ENCODE data around the gene UGT1A10.
"Not testable (repeated sequence)": the region's sequence is repeated elsewhere in the genome, so short reads cannot be mapped to it uniquely, and the experiment has no call there.

The UGT1A10 gene

DNA sequence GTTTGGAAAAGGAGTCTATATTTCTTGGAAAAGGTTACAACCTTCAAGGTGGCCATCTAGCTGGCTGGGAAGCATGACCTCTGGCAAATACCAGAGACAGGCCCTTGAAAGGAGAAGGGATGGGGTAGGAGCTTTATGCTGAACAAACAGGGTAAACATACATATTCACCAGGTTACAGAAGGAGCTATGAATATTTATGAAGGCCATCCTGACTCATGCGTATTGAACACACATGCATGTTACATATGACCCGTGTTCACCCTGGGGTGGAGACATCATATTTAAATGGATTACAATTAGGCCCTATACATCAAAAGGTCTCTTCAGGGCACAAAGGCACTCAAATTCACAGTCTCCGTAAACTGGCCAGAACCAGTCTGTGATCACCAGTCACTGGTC, 19.7 kb downstream of the UGT1A10 start:
- DNase-seq (ENCODE audit: low read depth in 2 of 2), result not testable (repeated sequence)

DNA sequence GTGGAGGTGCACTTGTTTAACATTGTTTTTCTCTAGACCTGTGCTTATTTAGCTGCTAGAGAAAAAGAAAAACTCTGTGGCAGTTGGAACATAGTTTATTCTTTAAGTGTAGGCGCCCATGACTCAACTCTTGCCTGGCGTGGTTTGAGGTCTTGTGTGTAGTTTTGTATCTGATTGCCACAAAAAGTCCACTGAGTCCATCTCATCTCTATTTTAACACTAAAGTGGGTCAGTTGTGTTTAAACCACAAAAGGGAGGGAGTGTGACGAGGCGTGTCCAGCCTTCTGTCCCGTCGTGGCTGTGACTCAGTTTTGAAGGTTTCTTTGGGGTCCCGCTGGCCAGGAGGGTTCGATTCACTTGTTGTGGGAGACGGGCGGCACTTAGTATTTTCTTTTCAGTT, 20.2 kb downstream of the UGT1A10 start:
- DNase-seq (ENCODE audit: low read depth in 2 of 2), result no peak

DNA sequence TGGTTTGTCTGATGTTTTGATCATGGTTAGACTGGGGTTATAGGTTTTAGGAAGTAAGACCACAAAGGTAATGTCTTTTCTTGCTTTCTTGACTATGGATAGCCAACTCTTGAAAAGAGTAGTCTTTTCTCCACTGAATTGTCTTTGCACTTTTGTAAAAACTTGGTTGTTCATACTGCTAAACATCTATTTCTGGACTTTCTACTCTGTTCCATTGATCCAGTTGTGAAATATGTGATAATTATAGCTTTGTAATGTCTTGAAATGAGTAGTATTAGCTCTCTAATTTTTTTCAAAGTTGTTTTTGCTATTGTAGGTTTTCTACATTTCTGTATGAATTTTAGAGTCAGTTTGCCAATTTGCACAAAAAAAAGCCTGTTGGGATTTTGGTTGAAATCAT, 22.4 kb downstream of the UGT1A10 start:
- no peak for DNase-seq (ENCODE audit: low read depth in 2 of 2)

DNA sequence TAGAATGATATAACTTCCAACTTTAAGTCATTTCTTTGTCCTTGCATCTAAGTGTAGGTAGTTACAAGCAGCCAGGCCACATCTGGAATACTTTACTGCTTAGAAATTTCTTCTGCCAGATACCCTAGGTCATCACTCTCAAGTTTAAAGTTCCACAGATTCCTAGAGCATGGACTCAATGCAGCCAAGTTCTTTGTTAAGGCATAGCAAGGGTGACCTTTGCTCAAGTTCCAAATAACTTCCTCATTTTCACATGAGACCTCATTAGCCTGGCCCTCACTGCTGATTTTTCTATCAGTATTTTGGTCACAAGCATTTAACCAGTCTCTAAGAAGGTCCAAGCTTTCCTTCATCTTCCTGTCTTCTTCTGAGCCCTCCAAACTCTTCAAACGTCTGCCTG, 27.7 kb downstream of the UGT1A10 start:
- DNase-seq (ENCODE audit: low read depth in 2 of 2), result no peak

DNA sequence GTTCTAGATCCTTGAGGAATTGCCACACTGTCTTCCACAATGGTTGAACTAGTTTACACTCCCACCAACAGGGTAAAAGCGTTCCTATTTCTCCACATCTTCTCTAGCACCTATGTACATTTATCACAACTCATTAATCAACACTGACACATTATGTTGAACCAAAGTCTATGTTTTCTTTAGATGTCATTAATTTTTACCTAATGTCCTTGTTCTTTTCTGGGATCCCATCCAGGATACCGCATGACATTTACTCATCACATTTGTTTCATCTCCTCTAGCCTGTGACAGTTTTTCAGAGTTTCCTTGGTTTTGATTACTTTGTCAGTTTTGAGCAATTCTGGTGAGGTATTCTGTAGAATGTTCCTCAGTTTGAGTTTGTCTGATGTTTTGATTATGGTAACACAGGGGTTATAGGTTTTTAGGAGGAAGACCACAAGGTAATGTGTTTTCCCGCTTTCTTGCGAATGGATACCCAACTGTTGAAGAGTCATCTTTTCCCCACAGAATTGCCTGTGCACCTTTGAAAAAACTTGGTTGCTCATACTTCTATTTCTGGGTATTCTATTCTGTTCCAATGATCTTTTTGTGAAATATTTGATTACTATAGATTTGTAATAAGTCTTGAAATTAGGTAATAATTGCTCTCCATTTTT, 32.5 kb downstream of the UGT1A10 start:
- no peak for DNase-seq (ENCODE audit: low read depth in 2 of 2)

DNA sequence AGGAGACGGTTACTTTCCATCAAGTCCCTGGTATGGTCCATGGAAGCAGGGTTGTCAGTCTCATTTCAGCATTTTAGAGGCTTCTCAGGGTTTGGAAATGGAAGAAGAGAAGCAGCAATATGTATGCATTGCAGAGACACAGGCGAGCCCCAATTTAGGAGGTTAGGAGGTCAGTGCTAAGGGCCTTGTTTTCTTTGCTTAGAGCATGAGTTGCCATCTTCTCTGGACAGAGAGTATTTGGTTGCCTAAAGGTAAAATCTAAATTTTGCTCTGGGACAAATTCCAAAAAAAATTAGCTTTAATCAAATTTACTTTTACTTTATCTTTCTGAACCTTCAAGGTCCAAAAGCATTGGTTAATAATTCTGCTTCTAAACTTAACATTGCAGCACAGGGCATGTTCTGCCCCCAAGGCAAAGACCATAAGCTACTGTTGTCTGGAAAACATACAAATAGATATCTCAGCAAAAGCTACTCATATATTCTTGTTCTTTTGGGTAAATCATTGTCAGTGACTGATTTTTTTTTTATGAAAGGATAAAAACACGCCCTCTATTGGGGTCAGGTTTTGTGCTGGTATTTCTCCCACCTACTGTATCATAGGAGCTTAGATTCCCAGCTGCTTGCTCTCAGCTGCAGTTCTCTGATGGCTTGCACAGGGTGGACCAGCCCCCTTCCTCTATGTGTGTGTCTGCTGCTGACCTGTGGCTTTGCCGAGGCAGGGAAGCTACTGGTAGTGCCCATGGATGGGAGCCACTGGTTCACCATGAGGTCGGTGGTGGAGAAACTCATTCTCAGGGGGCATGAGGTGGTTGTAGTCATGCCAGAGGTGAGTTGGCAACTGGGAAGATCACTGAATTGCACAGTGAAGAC, 35.3 kb downstream of the UGT1A10 start, which contains the start of gene UGT1A9:
TSS of gene UGT1A9 (plus strand) at position 609 of the 872 bp plus-strand sequence. CDS start at position 646, 37 bp downstream.
- DNase-seq (ENCODE audit: low read depth in 2 of 2), result no peak

DNA sequence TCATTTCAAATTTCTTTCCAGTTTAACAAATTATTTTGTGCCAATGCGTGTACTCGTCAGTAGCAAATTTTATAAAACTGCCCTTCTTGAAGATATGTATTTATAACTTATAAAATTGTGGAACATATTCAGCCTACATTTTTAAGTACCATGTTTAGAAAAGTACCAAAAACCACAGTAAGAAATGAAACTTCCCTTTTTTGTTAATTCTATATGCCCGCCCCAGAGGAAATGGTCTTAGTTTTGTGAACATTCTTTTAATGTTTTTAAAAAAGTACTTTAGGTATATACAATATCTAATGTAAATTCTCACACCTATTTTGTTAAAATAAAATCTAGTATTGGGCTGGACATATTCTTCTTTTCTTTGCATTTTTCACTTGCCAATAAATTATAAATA, 36.6 kb downstream of the UGT1A10 start:
- DNase-seq (ENCODE audit: low read depth in 2 of 2), result no peak

DNA sequence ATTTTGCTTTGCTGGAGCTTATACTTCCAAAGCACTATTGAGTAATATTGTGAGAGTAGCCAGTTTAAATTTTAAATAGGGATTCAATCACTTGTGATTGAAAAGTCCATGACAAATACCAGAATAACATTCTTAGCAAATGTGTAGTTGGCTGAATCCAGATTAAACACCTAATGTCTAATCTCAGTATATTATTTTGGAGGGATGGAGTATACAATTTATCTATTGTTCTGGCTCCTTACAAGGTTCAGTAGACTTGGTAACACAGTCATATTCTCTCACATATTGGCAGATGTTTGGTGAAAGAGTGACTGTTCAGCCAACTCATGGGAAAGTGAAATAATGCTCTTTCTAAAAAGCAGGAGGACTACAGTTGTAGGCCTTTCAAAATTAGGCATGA, 37.6 kb downstream of the UGT1A10 start:
- no peak for DNase-seq (ENCODE audit: low read depth in 2 of 2)

DNA sequence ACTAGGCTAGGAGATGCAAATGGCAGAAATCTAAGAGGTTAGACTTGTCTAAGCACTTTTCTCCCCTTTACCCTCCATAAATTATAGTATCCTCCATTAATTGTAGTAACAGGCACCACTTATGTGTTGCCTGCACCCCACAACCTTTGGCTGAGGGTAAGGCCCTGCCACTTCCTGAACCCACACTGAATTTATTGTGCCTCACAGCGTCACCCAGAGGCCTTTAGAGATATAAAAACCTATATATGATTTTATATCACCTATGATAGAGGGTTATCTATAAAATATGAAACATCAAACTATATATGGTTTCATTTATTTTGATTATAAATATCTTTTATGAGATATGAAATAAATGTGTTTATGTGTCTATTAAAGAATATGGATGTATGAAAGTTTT, 38.1 kb downstream of the UGT1A10 start:
- DNase-seq (ENCODE audit: low read depth in 2 of 2), result no peak

DNA sequence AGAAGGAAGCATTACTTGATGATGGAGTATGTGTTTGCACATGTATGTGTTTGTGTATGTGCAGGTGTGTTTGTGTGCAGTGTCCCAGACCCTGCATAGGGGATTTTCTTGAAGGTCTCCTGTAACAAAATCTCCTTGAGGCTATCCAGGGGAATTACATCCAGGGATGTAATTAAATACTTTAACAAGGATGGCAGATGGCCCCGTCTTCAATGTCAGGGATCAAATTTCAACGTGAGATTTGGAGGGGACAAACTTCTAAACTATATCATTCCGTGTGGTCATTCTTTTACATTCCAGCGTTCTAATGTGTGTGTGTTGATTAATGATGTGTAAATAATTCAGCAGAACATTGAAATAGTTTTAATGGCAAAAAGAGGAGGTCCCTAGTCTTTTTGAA, 38.7 kb downstream of the UGT1A10 start:
- no peak for DNase-seq (ENCODE audit: low read depth in 2 of 2)

DNA sequence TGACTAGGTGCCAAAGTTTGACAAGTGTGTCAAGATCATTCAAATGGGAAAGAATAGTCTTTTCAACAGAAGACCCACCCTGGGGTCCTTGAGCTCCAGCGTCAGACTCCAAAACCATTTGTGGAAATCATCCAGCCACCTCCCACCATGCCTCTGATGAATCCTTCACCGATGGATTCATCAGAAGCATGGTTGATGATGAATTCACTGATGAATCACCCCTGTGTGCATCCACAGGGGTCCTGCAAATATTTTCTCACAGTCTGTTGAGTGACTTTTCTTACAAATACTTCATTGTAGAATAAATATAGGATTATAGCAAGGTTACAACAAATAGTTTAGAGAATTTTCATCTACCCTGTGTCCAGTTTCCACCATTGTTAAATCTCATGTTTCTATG, 39.8 kb downstream of the UGT1A10 start:
- no peak for DNase-seq (ENCODE audit: low read depth in 2 of 2)

DNA sequence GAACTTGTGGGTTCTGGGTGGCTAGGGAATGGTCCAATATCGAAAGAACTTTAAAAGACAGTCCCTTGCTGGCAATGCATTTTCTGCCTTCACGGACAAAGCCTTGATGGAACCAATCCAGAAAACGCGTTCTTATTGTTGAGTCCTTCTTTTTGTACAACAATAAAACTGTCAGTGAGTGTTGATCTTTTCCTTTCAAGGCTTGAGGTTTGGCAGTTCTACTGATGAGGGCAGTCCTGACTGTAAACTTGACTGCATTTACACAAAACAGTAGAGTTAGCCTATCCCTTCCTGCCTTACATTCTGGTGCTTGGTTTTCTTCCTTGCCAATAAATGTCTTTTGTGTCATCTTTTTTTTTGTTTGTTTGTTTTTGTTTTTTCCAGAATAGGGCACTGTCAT, 42.9 kb downstream of the UGT1A10 start:
- no peak for DNase-seq (ENCODE audit: low read depth in 2 of 2)

DNA sequence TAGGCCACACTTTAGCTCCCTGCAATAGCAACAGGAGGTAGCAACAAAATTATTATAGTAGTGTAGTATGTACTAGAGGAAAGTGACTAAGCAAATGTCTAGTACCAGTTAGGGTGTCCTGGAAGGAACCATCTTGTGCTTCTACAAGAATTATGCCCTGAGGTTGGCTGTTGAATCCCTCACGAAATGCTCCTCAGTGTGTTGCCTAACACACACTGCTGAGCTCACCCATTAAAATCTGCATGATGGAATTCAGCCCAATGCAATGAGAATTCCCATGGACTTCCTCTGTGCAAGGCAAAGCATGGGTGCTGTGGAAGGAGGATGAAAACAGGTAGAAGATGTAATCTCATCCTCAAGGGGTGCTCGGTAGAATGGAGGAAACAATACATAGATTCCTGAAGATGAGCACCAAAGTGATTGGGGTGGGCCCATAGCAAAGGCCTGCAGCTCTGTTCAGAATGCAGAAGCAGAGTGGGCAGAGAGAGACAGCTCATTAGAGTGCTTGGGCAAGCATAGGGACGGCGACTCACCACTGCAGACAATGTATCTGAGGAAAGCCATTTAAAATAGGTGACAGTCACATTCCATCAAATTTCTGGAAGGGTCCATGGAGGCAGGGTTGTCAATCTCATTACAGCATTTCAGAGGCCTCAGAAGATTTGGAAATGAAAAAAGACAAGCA, 44.3 kb downstream of the UGT1A10 start:
- DNase-seq (ENCODE audit: low read depth in 2 of 2), result no peak

DNA sequence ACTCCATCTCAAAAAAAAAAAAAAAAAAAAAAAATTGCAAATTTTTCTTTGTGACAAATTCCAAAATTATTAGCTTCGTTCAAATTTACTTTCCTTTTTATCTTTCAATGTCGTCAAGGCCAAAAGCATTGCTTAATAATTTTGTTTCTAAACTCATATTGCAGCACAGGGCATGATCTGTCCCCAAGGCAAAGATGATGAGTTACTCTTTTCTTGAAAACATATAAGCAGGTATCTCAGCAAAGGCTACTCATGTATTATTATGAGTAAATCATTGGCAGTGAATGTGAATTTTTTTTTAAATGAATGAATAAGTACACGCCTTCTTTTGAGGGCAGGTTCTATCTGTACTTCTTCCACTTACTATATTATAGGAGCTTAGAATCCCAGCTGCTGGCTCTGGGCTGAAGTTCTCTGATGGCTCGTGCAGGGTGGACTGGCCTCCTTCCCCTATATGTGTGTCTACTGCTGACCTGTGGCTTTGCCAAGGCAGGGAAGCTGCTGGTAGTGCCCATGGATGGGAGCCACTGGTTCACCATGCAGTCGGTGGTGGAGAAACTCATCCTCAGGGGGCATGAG, 45.4 kb downstream of the UGT1A10 start, which contains the start of gene UGT1A7:
TSS of gene UGT1A7 (plus strand) at position 381 of the 579 bp plus-strand sequence. CDS start at position 418, 37 bp downstream.
- DNase-seq (ENCODE audit: low read depth in 2 of 2), result no peak

DNA sequence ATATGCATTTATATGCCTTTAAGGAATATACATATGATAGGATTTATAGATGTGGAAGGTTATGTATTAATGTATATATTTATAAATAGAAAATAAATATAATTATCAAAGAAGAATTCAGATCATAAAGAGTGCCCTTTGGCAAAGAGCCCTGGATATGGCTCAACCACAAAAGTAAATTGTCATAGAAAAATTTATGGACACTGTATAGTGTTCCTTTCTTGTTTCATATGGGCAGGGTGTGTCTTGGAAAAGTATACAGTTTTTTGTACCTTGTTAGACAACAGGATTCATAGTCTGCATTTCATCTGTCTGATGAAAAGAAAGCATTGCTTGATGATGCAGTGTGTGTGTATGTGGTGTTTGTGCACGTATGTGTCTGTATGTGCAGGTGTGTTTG, 48.4 kb downstream of the UGT1A10 start:
- no peak for DNase-seq (ENCODE audit: low read depth in 2 of 2)

DNA sequence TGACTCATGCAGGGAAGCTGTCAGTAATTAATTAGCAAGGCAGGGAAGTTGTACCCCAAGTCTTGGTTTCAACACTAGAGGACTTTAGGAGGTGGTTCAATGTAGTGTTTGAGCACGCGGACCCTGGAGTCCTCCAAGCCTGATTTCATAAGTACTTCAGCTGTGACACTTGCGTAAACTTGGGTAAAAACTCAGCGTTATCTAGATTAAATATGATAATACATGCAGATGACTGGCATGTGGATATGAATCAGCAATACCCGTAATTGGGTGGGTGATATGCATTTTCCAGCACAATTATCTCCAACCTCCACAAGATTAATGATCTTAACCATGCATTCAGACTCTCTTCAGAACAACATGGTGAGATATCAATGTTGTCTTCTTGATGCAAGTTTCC, 50.7 kb downstream of the UGT1A10 start:
- DNase-seq (ENCODE audit: low read depth in 2 of 2), result no peak

DNA sequence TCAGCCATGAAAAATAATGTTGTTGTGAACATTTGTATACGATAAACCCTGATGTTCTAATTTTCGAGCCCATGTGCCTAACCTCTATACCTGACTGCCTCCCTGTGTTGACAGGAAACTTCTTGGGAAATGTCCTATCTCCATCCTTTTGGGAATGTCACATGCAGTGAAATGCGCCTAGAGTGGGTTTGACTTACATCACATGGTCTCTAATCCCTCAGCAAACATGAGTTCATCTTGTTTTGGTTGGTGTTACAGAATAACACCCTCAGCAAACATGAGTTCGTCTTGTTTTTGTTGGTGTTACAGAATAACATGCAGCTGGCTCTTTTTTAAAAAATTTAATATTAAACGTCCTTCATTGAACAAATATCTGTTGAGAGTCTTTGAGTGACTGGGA, 52.1 kb downstream of the UGT1A10 start:
- DNase-seq (ENCODE audit: low read depth in 2 of 2), result no peak

DNA sequence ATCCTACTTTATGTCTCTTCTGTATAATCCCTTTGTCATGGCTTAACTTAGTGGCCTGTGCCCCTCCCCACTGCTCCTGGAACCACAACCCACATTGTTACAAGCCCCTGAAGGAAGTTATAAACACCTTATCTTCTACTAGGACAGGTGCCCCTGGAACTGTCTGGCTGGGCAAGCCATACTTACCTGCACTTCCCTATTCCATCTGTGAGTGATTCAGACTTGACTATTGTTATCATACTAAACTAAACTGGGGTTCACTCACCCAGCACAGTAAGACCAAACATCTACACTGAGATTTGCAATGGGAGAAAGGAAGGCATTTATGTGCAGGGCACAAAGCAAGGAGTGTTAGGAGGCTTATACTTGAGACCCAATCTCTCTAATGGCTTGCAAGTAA, 52.8 kb downstream of the UGT1A10 start:
- no peak for DNase-seq (ENCODE audit: low read depth in 2 of 2)

DNA sequence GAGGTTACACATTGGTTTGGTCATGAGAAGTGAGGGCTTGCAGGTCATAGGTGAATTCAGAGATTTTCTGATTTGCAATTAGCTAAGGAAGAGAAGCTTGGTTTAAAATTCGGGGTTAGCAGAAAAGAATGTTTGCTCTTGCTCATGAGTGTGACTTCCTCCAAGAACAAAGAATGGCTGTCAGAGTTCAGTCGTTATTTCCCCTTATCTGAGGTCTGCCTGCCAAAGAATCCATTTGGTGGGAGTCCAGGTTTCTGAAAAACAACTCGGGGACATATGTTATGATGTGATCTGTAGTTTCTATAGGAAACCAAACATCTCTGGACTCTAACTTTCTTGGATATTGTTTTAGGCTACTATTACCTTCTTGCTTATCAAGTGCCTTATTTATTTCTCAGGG, 53.3 kb downstream of the UGT1A10 start:
- no peak for DNase-seq (ENCODE audit: low read depth in 2 of 2)

DNA sequence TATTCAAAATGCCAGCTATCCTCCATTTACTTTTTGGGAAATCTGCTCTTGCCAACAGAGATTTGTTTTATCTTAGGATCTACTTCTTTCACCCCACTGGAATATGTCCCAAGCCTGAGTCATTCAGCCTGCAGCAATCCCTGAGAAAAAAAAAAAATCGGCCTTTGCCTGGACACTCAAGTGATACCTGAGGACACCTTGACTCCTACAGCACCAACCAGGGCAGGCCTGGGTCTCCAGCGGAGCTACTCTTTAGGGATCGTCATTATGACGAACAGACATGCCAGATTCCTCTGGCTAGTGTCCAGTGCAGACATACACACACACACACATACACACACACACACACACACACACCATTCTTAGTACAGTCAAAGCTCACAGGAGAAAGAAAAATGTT, 54.2 kb downstream of the UGT1A10 start:
- DNase-seq (ENCODE audit: low read depth in 2 of 2), result no peak

DNA sequence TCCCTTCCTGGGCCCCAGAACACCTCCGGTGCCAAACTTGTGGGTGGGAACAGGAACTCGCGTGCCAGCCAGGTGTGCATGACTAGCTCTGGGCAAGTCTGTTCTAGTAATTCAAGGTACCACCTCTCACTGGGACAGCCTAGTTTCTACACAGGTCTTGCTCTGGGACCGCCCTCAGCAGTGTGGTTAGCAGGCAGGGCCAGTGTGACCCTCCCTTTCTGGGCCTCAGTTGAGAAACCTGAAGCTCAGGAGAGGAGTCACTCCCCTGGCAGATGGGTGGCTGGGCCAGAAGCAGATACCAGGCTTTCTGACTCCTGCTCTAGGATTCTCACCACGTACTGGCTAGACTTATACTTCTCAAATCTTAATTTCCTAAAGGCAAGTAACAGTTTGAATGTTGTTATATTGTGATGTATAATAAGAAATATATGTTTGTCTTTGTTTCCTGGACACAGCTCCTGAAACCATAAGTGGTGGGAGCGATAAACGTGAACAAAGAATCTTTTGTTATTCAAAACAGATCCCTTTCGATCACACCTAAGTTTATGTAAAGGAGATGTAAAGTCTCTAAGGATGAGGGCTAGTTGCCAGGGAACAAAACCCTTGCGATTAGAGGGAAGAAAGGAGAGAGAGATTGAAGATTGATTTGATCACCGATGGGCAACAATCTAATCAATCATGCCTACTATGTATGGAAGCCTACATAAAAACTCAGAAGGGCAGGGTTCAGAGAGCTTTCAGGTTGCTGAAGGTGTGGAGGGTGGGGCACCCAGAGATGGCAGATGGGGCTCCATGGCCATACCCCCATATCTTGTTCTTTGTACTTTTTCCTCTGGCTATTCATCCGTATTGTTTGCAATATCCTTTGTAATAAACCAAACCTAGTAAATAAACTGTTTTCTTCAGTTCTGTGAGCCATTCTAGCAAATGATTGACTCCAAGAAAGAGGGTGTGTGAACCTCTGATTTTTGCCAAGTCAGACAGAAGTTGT, 55.5 kb downstream of the UGT1A10 start:
- DNase-seq (ENCODE audit: low read depth in 2 of 2), result no peak

Measured in stimulated activated CD4-positive, alpha-beta T cell treated with anti-CD3 and anti-CD28 coated beads, Interleukin-4, amount 100 ng/mL, for 48 hours (primary cell).